C4-2B (cell line): Measurements from ENCODE around the gene SPATA24.

Experiments used
- CTCF ChIP-seq: fragments of 450-650 bp; conservative IDR thresholded peaks from 2 replicates; pipeline ENCODE4 v1.5.1; 2017; ENCODE audit warnings: mild to moderate bottlenecking
- ZFX ChIP-seq: fragments of 450-650 bp; IDR thresholded peaks from 2 replicates; pipeline ENCODE4 v1.6.1; 2017

GRCh38 chr5:139371482-139372435 is 32.1 kb downstream of the SPATA24 start:
- TF ChIP-seq CTCF (no peak), ZFX (no peak)
